Epithelial cell of proximal tubule (primary cell): ENCODE data around the gene DNAJC11. TPM values are rescaled to one million over a fixed set of nuclear protein-coding genes. Genes with fewer than 3 reads are reported as not detected.
"Not testable (repeated sequence)": the region's sequence is repeated elsewhere in the genome, so short reads cannot be mapped to it uniquely, and the experiment has no call there.

Experiments used
- DNase-seq: peaks from one replicate; pipeline ENCODE4 v3.0.0-alpha.2; 2011; ENCODE audit warnings: low read depth
- H3K4me3 ChIP-seq: 2 replicates; pipeline ENCODE4 v1.5.1; 2011; ENCODE audit warnings: low read depth, mild to moderate bottlenecking, low read length
- CTCF ChIP-seq: conservative IDR thresholded peaks from 2 replicates; pipeline ENCODE4 v1.5.1; 2012; ENCODE audit warnings: low read depth, mild to moderate bottlenecking, low read length
- total RNA-seq: library from RNA; depleted of rRNA; stranded (reverse); fragments of >200 nt; gene quantifications from 2 replicates; pipeline ENCODE4 v1.2.3, GENCODE V29; 2015

Gene DNAJC11
- total RNA-seq, 1 donor from 2014 or later = 32.8 TPM

DNA sequence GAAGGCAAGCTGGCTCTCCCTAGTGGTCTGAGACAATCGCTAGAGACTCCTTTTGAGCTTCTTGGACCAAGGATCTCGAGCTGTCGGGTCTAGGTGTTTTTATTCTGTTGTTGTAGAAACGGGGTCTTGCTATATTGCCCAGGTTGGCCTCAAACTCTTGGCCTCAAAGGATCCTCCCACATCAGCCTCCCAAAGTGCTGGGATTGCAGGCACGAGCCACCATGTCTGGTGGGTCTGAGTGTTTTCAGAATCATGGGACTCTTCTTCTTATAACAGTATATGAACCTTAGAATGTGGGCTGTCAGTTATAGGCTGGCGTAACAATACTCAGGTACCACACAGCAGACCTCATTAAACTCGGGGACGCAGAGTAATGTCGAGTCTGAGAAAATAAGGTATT, 33.1 kb downstream of the DNAJC11 start:
- H3K4me3 ChIP-seq = no peak overlapping the region
- DNase-seq = no peak
- TF ChIP-seq CTCF = no peak

DNA sequence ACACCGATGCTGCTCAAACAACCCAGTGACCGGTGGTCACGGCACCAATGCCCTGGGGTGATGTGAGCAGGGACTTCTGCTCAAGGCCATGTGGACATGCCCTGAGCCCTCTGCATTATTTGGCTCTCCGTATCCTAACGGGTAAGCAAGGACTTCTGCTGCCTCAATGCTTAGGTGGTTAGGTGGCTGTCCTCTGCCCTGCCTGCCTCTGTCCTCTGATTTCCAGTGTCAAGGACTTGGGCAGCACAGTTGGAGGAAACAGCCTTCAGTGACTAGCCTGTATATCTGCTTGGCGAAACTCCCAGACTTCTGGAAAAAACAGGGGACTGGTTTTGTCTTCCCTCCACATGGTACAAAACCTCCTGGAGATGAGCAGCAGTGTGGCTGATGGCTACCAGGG, 34.5 kb downstream of the DNAJC11 start:
- DNase-seq = no peak
- TF ChIP-seq CTCF = no peak
- no peak overlapping the region for H3K4me3 ChIP-seq

DNA sequence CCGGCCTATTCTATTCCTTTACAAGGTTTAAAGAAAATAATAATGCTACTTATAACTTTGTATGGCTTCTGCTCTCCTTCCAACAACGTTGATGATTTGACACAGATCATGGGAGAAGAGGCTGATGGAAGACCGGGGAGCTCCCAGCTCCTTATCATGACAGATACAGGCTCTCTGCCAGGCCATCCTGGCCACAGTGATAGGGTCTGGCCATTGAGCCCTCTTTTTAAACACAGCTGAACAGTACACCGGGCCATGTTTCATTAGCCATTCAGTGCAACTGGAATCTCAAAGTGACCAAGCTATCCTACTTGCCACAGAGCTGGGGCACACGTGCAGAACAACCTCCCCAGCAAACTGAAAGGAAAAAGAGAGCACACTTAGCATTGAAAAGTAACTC, 34.9 kb downstream of the DNAJC11 start:
- H3K4me3 ChIP-seq = no peak overlapping the region
- TF ChIP-seq CTCF = no peak
- DNase-seq = no peak

DNA sequence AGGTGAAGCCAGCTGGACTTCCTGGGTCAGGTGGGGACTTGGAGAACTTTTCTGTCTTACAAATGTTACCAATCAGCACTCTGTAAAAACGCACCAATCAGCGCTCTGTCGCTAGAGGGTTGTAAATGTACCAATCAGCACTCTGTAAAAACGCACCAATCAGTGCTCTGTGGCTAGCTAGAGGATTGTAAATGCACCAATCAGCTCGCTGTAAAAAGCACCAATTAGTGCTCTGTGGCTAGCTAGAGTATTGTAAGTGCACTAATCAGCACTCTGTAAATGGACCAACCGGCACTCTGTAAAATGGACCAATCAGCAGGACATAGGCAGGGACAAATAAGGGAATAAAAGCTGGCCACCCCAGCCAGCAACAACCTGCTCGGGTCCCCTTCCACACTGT, 39.1 kb downstream of the DNAJC11 start:
- DNase-seq, H3K4me3 ChIP-seq: not testable (repeated sequence)

GRCh38 chr1:6660415-6661049, 41.1 kb downstream of the DNAJC11 start:
- TF ChIP-seq CTCF = no peak
- no peak for DNase-seq

GRCh38 chr1:6658359-6659060, 43.1 kb downstream of the DNAJC11 start:
- H3K4me3 ChIP-seq = no peak overlapping the region
- no peak for TF ChIP-seq CTCF
- DNase-seq = no peak

More at GRCh38 chr1:6660415-6661049, 41.1 kb downstream of the DNAJC11 start:
- H3K4me3 ChIP-seq = no peak overlapping the region

DNA sequence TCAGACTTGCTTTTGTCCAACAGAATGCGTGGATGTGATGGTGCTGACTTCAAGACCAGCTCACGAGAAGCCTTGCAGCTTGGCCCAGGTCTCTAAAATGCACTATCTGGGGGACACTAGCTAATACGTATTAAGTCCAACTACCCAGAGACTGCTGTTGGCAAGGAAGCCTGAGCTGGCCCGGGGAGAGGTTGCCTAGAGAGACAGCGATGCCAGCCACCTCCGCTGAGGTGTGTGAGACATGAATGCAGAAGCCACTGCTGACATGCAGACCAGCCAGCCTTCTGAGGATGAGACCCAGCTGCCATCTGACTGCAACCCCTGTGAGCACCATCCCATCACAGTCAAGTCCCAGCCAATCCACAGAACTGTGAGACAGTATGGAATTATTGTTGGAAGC, 44.5 kb downstream of the DNAJC11 start:
- no peak overlapping the region for H3K4me3 ChIP-seq
- no peak for TF ChIP-seq CTCF
- no peak for DNase-seq
